GM18505 (cell line): ENCODE results near the gene CRYBG2.
"Not testable (repeated sequence)": the region's sequence is repeated elsewhere in the genome, so short reads cannot be mapped to it uniquely, and the experiment has no call there.

Source experiments
- ATAC-seq: cut with Tn5 transposase; IDR thresholded peaks from one replicate; pipeline ENCODE4 v1.9.1; 2021; ENCODE audit not compliant: unreplicated experiment
- POLR2A ChIP-seq: IDR thresholded peaks from 4 replicates; pipeline ENCODE4 v1.6.1; 2011; ENCODE audit warnings: borderline replicate concordance; ENCODE audit not compliant: insufficient read depth, insufficient read length; ENCODE audit errors: extremely low read depth

The CRYBG2 gene

DNA sequence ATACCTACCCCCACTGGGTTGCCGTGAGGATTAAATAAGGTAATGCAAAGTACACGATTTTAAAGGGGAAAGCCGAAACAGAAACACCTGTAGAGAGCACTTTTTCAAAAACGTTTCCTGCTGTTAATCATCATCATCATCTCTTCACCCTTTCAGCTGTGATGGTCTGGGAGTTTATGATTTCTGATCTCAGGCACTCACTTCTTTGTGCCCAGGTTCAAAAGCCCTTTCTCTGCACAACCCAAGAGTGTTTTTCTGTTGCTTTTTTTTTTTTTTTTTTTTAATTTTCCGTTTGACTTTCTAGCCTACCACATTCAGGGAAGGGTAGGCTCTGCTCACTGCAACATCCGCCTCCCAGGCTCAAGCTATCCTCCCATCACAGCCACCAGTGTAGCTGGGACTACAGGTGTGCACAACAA, 46.6 kb downstream of the CRYBG2 start:
- no peak for ATAC-seq
- no peak for TF ChIP-seq POLR2A

DNA sequence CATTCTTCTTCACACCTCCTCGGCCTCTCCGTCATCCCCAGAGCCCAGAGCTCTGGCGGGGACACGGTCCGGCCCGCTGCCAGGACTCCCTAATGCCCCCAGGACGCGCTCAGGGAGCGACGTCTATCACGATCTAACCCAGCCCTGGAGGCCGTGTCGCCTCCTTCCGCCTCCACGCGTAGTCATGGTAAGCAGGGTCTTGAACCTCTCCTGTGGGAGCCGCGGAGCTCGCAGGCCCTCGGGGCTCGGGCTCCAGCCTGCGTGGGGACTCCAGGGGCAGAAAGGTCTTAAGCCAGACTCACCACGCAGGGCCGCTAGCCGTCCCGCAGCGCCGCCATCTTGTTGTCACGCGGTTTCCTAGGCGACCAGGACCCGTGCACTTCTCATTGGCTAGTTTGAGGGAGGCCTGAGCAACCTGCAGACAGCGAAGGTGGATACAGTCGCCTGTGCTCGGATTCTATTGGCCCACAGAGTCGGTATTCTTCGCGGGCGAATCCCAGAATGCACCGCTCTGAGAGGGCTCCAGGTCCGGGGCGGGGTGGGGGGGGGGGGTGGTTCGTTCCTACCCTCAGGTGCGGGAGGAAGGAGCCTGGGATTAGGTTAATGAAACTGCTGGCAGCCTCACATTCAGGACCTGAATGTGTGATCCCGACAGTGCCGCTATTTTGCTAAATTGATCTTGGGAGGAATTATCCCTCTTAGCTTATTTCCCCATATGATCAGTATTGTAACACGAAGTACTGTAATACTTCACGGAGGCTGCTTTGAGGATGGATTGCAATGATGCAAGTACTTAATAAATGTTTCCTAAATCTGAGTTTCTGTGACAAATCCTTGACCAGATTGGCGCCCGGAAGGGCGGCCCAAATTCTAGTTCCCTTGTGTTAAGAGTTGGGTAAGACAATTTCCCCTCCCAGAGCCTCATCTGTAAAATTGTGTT, 47.4 kb downstream of the CRYBG2 start, which contains the start of gene UBXN11:
Gene UBXN11 (minus strand): TSS at position 347 of the 940 bp plus-strand sequence. CDS start 3,753 bp downstream, outside the sequence.
- peak; percentile 34 for TF ChIP-seq POLR2A
- ATAC-seq: peak; percentile 94

DNA sequence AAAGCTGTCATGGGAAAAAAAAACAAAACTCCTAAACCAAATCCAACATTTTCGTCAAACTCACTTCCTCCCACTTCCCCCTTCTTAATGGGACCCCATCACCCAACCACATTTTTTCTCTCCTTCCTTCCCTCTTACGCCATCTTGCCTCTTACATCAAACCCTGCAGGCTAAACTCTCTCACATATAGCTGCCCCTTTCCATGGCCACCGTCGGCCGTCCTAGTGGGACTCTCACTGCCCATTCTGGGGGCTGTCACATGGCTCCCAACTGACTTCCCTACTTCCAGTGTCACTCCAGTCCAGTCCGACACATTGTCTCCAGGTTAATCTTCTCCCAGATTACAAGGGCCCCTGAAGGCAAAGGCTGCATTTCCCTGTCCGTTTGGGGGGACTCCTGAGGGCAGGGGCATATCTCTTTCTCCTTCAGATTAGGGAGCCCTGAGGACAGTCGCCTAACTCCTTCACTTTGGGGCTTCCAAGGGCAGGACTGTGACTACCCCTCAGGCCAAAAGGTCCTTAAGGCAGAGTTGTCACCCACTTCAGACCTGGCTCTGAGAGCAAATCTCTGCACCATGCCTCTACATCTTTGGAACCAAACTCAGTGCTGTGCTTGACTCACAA, 48.2 kb downstream of the CRYBG2 start:
- no peak for ATAC-seq
- no peak for TF ChIP-seq POLR2A

DNA sequence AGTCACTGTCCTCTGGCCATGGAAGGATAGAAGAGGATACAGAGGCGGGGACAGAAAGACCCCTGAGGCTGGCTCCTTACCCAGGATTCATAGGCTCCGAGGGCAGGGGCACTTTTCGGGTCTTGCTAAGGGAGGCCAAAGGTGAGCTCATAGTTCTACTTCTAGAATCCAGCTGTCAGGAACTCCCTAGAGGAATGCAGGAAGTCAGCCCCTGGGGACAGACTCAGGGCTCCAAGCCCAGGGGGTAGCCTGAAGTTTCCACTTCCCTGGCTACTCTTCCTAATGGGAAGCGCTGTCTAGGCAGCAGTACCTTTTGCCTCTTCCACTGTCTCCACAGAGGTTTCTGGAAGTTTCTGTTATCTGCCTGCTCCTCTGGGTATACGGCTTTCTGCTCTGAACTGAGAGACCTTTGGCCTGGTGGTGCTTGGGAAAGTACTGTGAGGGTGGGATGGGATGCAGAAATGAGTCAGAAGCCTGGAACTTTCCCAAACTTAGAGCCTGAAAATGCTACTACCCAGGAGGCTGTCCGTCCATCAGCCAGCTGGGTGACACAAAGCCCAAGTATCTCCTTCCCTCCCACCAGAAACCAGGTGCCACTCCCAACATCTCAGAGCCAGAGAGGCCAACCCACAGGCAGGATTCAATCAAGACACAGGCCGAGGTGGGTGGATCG, 51.1 kb downstream of the CRYBG2 start:
- no peak for TF ChIP-seq POLR2A
- ATAC-seq: no peak

DNA sequence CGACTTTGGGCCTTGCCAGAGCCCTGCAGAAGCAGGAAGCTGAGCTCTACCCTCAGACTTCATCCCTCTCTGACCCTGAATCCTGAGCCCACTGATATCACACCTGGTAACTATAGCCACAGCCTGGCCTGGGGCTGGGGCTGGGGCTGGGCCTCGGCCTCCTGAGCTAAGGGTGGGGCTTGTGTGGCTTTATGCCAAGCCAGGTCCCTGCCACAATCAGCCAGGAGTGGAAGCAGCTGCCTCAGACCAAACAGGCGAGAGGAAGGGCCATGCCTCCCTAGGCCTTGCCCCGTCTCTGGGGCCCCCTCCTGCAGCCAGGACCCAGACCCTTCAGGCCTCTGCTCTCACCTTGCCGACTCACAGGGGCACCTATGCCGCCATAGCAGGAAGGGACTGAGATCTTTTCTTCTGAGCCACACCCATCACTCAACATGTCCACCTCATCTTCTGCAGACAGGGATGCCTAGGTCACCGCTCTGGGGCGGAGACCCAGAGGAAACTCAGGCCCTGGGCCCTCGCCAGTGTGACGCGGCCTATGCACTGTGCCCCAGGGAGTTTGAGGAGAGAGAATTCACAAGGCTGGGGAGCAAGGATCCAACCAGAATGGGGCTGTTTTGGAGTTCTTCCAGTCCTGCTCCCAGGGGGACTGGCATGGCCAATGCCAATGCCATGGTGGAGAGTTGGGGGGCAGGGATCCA, 53.2 kb downstream of the CRYBG2 start:
- ATAC-seq: no peak
- no peak for TF ChIP-seq POLR2A

DNA sequence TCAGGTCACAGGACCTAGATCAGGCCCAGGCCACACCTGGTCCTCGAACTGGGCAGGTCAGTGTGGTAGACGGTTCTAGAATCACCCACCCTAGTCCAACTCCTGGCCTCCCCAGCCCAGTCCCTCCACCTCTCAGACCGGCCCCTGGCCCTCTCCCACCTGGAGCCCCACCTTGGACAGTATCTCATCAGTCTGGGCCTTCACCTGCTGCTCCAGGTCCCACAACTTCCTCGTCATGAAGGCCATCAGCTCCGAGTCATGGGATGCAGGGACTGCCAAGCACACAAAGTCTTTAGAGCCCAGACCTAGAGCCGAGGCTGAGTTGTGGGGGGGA, 56.2 kb downstream of the CRYBG2 start:
- no peak for ATAC-seq
- no peak for TF ChIP-seq POLR2A

DNA sequence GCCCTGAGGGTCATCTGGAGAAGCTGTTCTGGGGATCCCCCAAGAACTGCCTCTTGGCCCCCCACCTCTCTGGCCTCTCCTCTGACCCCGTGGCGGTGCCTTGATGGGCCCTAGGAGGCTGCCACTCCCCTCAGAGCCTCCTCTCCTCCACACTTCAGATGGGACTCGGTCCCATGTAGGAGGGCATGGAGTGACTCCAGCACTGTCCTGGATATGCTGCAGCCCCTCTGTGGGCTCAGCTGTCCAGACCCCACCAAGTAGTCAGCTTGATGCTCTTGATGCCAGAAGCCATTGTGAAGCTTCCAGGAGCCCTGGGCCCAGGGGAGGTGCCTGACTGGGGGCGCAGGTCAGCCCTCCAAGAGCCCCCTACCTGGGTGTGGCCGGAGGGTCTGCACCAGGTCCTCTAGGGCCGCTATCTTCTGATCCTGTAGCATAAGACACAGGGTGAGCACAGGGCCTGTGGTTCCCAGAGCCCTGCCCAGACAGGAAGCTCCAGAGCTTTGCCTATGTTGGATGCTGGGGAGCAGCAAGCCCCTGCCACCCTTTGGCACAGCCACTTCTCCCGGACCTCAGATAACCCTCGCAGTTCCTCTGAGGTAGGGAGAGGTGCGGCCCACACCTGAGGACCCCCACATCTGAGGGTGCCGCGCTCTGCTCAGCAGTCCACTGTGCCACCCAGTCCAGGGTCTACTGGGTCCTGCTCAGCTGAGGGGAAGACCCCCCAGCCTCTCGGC, 56.7 kb downstream of the CRYBG2 start:
- no peak for ATAC-seq
- TF ChIP-seq POLR2A: no peak

DNA sequence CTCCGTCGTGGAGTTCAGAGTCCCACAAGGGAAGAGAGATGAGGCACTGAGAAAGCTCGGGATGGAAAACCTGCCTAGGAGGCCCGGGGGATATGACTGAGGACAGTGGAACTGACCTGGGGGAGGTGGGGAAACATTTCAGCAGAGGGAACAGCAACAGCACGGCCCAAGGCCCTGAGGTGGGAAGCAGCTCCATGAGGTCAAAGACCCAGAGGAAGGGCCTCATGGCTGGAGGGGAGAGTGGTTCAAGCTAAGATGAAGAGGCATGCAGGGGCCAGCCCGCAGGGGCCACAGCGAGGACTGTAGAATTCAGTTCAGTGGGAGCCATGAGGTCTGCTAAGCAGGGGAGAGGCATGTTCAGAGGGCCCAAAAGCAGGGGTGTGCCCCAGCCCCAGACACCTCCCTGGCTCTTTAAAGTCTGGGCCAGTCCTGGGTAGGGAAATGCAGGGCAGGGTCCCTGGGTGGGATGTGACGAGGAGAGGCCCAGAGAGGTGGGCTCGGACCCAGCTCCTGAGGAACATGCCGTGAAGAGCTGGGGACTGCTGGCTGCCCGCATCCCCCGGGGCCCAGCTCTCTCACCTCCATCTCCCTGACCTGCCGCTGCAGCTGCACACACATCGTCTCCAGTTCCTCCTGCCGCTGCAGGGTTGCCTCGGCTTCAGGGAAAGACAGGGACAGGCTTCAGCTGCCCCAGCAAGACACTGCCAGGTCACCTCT, 57.4 kb downstream of the CRYBG2 start:
- no peak for TF ChIP-seq POLR2A
- ATAC-seq: no peak

DNA sequence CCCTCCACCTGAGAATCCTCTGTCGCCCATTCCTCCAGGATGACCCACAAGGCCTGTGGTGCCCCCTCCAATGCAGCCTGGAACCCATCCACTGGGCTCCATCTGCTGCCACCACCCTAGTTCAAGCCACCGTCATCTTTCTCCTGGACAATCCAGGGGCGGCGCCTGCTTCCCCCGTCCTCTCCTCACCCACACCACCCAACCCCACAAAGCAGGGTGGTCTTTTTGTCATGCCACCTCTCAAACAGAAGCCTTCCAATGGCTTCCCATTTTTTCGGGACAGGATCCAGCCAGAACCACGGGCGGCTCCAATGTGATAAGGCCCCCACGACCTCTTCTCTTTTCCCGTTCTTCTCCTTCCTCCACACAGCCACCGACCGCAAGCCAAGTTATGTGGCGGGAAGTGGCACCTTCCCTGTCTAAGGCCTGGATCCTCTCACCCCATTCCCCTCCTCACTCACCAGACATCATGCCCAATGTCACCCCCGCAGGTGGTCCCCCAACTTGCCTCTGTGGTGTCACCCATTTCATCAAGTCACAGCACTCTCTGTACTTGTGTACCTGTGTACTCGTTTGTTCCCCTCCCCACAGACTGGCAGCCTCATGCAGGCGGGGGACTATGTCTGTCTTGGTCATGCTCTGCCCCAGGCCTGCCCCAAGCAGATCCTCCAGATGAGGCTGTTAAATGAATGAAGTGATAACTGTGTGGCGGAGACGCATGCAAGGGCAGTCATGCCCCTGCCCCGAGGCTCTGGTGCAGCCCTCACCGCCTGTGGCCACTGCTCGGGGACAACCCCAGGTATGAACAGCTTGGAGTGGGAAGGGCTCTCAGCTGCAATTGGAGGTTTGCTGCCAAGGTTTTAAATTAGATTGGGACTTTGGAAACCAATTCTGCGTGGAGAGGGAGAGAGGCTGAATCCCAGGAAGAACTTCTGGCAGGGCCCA, 58.5 kb downstream of the CRYBG2 start:
- no peak for TF ChIP-seq POLR2A

DNA sequence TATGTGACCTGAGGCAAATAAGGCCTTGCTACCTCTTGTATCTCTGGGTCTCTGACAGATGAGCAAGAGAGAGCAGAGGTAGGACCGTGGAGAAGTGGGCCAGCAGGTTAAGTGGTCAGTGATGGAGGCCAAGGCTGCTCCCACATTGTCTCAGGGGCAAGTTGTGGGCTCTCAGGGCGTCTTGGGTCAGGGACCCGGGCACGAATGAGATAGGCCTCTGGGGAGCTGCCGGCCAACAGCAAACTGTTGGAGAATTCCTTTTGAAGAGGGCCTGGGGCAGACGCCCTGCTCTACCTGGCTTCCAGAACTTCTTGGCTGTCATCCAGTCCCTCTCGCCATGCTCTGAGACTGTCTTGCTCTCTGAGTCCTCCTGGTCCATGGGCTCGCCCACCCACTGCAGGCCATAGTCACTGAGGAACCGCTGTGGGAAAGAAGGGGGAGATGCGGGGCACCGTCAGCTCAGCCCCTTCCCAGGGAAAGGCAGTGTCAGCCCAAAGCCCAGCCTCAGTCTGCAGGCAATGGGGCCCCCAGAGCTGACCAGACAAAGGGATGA, 59.9 kb downstream of the CRYBG2 start:
- ATAC-seq: no peak
- TF ChIP-seq POLR2A: no peak

More for the DNA sequence above, 58.5 kb downstream of the CRYBG2 start:
- ATAC-seq: no peak

DNA sequence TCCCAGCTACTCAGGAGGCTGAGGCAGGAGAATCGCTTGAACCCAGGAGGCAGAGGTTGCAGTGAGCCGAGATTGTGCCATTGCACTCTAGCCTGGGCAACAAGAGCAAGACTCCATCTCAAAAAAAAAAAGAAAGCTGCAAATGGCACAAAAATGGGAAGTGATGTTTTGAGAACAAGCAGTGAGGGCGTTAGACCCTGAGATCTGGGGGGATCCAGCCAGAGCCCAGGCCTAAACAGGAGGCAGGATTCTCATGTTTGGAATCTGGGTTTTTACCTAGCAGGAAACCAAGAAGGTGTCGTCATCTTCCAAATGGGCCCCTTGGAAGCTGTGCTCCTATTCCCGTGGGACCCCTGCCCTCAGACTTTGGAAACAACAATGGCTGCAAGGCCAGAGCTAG, 61.2 kb downstream of the CRYBG2 start:
- ATAC-seq: not testable (repeated sequence)
